HG03280 (cell line): ENCODE results near the gene PRKAG2.
"Not testable (repeated sequence)": the region's sequence is repeated elsewhere in the genome, so short reads cannot be mapped to it uniquely, and the experiment has no call there.

ENCODE experiments used
- ATAC-seq: cut with Tn5 transposase; IDR thresholded peaks from one replicate; pipeline ENCODE4 v1.9.1; 2021; ENCODE audit warnings: mild to moderate bottlenecking, moderate library complexity; ENCODE audit not compliant: unreplicated experiment

The PRKAG2 gene

DNA sequence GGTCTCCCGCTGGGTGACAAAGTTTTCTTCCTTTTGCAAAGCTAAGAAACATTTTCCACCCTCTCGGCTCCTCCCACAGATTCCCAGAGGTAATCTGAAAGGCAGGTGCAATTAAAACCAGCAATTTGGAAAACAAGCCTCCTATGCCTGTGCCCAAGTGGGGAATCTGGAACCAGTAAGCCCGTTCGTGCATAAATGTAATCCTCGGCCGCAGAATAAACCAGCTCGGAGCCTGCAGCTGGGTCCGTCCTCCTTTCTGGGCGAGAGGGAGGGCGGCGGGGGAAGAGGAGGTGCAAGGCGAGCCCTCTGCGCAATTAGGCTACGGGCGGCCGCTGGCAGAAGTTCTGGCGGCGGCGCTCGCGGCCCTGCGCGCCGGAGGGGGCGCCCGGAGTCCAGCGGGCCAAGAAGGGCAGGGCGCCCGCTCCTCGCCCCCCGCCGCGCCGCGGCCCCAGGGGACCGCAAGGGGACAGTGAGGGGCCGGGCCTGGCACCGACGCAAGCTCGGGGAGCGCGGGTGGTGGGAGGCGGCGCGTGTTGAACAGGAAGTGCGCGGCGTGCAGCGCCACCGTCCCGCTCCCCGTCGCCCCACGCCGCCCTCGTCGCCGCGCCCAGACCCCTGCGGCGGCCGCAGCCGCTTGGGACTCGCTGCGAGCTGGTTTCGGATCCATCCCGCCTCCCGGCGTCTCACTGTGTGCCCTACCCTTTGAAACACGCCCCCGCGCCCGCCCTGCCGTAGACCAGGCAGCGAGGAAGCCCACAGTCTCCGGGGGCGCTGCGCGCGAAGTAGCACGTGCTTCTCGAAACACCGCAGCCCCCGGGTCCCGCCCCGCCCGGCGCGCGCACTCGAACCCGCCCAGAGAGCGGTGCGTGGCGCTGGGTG, at the start of gene PRKAG2:
TSS of gene PRKAG2 (minus strand) at position 217 of the 879 bp plus-strand sequence. CDS start 495 bp downstream, outside the sequence.
- ATAC-seq, result peak; percentile 67

DNA sequence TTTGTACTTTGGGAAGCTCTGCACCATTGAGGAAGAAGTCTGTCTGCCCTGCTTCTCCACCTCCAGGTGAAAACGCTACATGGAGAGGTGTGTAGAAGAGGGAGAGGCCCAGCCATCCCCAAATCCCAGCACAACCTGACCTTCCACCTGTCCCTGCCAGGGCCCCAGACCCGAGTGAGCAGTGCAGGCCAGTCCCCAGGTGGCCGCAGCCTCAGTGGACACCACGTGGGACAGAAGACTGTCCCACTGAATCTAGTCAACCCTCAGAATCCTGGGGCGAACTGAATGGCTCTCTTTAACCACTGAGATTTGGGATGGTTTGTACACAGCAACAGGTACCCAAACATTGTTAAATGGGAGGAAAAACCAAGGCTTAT, 49.4 kb upstream of the PRKAG2 start:
- ATAC-seq, result no peak

DNA sequence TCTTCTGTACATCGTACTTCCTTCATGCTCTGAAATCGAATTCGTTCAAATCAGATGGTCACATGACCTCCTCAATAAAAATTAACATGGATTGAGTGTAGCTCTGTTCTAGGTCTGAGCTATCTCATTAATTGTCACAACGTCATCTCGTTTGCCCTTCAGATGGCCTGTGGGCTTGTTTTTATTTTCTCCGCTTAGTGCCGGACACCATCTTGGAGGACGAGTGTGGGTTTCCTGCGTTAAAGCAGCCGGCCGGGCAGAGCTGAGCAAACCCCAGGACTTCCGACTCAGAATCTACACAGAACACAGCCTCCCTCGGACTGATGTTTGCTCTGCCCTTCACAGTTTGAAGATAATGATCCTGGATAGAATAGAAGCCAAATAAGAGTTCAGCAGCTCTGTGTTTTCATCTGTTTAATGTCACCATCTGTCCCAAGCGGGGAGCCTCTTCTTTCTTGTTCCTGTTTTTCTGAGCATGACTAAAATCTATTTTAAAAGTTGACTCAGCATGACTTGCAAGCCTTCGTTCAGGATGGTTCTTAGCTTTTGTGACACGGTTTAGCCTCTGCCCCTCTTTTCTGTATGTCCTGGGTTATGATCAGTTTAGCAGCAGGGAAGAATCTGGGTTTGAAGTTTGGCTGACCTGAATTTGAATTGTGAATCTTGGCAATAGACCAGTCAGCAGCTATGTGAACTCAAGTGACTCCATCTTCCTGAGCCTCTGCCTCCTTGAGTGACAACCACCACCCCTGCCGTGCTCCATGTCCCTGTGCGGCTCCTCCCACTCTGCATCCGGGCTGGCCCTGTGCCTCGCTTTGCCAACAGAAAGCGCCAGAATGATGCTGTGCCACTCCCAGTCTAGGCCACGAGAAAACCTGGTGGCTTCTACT, 48.8 kb upstream of the PRKAG2 start:
- no peak for ATAC-seq

DNA sequence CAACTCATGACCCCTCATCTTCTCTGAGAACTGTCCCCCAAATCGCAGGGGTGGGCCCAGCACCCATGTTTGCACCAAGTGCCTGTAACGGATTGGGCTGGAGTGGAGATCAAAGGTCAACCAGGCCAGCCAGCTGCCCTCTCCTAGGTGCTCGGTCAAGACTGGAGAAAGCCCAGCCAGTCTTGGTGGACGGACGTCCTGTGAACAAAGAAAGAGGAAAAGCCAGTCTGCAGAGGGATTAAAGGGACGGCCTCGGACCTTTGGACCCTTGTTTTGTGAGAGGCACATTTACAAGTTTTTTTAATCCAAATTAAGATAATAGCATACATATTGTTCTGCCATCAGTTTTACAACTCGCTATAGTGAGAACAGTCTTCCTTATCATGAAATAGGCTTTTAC, 47.6 kb upstream of the PRKAG2 start:
- no peak for ATAC-seq

DNA sequence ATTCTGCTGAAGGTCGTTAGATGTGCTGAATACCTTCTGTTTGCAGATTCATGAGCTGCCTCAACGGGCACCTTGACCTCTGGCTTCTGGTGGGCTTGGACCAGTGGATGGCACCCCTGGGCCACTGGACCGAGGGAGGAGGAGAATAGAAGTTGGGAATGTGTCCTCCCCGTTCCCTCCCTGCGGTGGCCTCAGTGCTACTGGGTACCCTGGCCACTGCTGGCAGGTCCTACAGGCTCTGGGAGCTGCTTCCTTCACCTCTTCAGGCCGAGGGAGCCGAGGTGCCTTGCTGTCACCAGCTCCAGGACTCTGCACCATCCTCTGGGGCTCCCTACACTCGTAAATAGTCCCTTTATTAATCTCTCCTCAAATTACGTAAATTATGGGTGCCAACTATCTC, 47.1 kb upstream of the PRKAG2 start:
- ATAC-seq, result no peak

DNA sequence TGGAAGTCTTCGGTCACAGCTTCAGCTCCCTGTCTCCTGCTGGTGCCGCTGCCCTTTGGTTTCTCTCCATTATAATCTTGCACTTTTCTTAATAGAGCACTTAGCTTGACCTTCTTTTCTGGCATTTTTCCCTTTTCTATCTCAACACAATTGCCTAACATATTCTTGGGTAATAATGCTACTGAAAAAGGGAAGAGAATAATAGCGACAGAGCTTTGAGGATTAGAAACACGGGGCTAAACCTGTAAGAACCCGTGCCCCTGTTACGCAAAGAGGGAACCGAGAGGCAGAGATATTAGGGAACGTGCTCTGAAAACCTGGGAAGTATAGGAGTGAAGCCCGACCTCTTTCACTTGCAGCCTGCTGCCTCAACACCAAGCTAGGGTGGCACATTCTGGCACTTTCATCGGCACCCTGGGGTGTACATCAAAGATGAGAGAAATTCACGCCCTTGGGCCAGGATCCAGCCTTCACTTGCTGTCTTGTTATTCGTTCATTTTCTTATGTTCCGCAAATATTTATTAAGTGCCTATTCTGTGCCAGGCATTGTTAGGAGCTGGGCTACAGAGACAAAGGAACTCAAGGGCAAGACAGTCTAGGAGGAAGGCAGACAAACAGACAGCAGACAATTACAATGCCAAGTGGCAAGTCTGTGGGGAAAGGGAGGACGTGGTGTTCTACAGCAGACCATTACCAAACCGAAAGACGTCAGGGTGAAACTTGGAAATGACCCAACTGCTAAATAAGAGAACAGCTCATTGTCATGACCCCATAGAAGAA, 46.4 kb upstream of the PRKAG2 start:
- no peak for ATAC-seq

DNA sequence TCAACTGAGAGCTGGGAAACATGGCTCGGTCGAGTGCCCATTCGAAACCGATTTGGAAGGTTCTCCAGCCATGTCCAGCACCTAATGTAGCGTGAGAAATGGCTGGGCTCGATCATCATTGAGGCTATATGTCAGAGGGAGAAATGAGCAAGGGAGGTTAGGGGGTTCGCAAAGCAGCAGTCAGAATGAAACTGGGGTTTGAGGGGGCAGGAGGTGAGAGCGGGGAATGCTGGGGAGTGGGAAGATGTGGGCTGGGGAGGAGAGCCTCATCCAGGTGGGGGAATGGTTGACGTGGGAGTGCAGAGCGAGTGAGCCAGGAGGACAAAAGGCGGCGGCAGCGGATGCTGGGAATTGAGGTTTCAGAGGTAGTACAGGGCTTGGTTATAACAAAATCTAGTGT, 44.5 kb upstream of the PRKAG2 start:
- no peak for ATAC-seq

DNA sequence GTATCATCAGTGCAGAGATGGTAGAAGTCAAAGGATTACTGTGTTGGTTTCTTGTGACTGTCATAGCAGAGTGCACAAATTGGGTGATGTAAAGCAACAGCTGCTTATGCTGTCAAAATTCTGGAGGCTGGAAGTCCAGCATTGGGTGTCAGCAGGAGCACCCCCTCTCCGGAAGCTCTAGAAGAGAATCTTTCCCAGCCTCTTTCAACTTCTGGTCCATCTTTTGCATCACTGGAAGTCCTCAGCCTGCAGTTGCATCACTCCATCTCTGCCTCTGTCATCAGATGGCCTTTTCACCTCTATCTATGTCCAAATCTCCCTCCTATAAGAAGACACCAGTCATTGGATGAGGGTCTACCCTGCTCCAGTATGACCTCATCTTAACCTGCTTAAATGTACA, 43.6 kb upstream of the PRKAG2 start:
- ATAC-seq, result no peak

DNA sequence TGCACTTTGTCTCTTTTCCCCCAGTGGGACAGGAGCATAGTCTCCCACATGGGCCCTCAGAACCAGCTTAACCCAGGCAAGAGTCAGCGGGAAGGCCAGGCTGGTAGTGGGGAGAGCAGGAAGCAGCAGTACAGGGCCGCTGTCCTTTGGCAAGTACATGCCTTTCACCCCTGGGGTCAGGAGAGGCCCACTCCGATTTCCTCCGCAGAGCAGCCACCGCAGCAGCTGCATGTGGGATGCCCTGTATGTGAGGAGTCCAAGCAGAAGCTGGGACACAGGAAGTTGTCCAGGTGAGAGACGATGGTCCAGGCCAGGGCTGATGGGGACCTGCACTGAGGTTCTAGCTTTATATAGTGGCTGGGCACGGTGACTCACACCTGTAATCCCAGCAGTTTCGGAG, 42.7 kb upstream of the PRKAG2 start:
- no peak for ATAC-seq

DNA sequence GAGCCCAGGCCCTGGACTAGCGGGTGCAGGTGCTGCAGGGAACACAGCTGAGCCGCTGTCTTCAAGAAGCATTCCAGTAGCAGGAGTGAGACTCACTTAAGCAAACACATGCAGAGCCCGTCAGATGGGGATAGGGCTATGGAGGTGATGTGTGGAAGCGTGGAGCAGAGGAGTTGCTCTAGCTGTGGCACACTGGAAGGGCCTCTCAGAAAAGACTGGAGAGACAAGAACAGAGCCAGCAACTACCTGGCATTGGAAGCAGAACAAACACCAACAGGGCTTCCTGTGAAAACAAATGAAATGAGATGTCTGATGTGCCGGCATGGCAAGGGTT, 41.6 kb upstream of the PRKAG2 start:
- no peak for ATAC-seq

DNA sequence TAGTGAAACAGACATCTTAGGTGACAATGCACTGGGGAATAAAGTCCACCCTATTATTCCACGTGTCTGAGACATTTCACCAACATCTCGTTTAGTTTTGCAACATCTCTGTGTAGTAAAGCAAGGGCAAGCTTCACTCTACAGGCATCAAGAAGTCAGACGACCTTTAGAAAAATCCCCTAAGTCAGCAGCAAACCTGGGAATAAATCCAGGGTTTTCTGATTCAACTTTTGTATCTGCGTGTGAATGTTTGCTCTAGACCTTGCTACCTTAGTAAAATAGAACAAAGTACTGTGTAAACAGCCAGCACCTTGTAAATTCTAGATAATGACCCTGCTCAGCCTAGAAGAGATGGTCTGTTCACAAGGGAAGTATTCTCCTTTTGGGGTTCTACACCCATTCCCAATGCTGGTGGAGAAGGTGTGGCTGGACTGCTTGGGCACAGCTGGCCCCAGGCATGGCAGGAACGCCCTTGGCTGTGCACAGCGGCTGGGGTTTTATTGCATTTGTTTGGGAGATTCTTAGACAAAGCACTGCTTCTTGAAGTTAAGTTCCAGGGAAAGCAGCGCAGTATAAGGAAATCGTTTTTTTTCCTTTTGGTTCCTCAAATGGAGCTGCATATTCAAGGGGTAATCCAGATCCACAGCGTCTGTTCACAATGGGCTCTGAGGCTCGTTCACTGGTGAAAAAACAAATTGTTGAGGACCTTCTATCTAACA, 41.0 kb upstream of the PRKAG2 start:
- no peak for ATAC-seq

DNA sequence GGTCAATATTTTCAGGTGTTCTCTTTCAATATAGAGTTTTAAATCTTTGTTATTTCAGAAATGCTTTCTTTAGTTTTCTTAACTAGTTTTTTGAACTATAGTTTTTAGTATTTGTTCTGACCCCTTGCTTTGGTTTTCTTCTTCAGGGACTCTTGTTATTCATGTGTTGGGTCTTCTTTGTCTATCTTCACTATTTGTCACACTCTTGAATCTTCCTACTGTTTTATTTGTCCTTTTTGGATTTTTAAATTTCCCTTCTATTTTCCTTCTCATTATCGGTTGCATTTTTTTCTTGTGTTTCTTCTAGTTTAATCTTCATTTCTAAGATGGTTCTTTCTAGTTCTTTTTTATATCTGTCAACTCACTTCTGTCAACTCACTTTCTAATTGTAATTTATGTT, 37.1 kb upstream of the PRKAG2 start:
- no peak for ATAC-seq

DNA sequence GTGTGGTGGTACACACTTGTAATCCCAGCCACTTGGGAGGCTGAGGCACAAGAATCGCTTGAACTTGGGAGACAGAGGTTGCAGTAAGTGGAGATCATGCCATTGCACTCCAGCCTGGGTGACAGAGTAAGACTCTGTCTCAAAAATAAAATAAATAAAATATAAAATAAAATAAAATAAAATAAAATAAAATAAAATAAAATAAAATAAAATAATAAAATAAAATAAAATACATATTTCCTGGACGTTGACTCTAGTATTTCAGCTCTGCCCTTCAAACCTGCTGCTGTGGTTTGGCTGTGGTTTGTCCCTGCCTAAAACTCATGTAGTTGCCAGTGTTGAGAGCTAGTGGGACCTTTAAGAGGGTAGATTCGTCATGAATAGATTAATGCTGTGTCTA, 33.7 kb upstream of the PRKAG2 start:
- not testable (repeated sequence) for ATAC-seq

DNA sequence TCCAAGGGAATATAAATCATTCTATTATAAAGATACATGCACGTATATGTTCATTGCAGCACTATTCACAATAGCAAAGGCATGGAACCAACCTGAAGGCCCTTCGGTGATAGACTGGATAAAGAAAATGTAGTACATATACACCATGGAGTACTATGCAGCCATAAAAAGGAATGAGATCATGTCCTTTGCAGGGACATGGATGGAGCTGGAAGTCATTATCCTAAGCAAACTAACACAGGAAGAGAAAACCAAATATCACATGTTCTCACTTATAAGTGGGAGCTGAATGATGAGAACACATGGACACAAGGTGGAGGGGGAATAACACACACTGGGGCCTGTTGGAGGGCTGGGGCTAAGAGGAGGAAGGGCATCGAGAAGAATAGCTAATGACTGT, 30.2 kb upstream of the PRKAG2 start:
- not testable (repeated sequence) for ATAC-seq

DNA sequence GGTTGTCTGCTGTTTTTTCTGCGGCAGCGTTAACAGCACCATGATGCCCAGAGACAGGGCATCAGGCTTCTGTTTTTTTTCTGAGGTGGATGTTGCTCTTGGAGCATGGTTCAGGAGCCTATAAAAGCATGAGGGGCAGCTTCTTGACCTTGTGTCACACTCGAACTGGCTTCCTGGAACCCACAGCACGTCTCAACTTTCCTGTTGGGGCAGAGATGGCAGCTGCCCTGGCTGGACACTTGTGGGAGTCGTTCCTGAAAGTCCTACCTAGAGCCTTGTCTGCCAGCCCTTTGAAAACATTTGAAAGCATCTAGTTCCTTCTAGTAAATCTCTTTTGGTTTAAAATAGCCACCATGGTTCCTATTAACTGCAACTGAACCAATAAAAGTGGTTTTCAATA, 28.9 kb upstream of the PRKAG2 start:
- ATAC-seq, result no peak

DNA sequence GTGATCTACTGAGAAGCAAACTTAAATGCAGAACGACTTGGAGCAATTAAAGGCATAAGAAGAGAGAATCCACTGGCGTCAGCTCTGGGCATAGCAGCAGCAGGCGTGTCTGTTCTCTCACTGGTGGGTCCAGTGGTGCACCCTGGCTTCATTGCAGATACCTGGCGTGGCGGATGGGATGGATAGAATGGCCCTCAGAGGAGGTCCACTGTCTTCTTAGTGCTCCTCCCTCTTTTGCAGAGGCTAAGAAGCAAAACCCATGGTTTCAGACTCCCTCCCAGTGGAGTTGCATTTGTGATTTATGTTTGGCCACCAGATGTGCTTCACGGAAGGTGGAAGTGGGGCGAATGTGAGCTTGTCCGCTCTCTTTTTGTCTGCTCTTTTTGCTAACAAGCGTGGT, 28.4 kb upstream of the PRKAG2 start:
- ATAC-seq, result no peak

DNA sequence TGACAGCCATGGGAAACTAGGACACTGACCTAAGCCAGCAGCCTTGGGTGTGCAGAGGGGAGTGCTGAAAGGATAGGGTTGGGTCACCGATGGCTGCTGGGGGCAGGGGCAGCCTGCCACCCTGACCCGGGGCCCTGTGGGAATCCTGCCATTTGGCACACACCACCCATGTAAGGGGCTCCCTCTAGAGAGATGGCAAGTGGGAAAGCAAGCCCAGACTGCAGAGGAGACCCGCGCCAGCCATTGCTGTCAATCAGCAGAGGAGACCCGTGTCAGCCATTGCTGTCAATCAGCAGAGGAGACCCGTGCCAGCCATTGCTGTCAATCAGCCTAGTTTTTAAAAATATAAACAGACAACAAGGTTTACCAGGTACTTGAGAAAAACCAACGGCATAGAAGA, 27.4 kb upstream of the PRKAG2 start:
- no peak for ATAC-seq

DNA sequence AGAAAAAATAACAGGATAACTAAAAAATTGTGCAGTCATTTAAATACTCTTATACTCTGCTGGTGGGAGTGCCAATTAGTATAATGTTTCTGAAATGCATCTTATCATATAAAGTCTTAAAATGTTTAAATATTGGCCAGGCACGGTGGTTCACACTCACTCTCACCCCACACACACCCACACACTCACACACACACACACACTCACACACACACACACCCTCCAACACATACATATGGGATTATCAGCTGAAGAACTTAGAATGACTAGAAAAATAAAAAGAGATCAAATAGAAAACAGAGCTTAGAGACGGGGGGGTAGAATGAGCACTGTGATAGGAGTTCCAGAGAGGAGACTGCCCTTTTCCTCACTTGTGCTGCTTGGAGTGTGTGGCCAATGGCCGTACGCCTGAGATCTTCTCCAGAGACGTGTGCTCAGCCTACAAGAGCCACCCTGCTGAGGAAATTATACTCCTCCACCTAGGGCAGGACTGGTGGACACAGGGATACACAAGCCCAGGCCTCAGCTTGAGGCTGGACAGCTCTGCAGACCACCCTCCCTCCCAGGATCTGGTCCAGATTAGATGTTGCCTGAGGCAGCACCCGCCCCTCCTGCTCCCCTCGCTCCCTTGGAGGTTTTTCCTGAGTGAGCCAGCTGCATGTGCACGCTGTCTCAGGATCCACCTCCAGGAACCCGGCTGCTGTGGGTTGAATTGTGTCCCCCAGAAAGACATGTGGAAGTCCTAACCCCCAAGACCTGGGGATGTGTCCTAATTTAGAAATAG, 26.5 kb upstream of the PRKAG2 start:
- no peak for ATAC-seq

DNA sequence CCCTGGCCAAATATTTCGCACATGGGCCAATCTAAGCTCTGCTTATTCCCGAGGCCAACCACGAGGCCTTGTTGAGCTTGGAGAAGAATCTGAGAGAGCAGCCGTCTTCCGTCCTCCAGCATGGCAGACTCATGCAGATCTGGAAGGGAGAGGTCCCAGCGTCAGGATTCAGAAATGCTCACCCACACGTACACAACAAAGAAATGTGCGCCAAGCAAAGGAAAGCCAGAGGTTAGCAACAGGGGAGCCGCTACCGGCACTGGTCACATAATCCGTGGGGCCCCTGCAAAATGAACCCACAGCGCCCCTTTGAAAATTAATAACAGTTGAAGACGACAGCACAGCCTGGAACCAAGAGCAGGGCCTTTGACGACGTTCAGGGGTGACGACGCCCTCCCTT, 25.4 kb upstream of the PRKAG2 start:
- ATAC-seq, result no peak

DNA sequence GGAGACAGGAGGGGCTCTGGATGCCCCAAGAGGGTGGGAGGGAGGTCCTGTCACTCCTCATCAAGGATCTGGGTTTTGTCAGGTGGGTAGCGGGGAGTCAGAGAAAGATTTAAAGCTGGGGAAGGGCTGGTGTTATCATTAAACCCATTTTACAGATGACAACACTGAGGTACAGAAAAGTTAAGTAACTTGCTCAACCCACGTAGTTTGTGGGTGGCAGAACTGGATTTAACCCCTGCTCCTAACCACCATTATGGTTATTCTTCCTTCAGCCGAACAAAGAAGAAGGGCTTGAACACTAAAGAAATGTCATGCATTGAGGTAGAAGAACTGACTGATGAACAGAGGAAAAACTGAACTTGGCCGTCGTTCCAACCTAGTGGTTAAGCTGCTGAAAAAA, 24.9 kb upstream of the PRKAG2 start:
- no peak for ATAC-seq
